HepG2 (cell line): ENCODE measurements around the gene AMN.

Experiments used
- ZNF777 ChIP-seq: sonication (generic); formaldehyde crosslinking; IDR thresholded peaks from 2 replicates; pipeline ENCODE4 v1.4.0; 2020; ENCODE audit warnings: missing genetic modification reagents
- TF ChIP-seq, protein P1 (sequence below): sonication (generic); formaldehyde crosslinking; IDR thresholded peaks from 2 replicates; pipeline ENCODE4 v1.5.0; 2020; ENCODE audit warnings: mild to moderate bottlenecking, missing genetic modification reagents, moderate library complexity
- TF ChIP-seq, protein P2 (sequence below): sonication (generic); formaldehyde crosslinking; IDR thresholded peaks from 2 replicates; pipeline ENCODE4 v1.4.0; 2020; ENCODE audit warnings: low read depth, mild to moderate bottlenecking, missing genetic modification reagents

DNA sequence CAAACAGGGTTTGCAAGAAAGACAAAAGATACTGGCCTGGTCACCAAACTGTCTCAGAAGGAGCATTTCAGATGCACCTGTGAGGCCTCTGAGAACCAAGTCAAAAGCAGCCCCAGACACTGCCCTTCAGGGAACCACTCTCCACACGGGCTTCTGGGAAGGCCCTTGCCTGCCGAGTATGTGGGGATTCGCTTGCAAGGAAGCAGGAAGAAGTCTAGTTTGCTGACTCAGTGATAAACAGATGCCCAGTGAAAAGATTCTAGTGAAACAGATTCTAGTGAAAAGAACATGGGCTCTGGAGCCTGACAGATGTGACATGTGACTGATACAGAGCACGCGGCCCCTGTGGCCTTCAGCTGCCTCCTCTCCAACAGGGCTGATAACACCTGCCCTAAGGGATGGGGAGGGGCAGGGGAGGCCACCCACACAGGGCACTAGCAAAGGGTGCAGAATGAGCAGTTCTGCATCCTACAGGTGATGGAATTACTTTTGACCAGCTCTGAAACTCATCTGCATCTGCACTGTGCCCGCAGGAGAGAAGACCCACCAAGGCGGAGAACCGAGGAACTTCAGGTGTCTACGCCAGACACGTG lies 19.1 kb downstream of the AMN start:
- no peak for TF ChIP-seq ZNF777 (CRISPR knock-in tag)
- TF ChIP-seq, protein P1, sequence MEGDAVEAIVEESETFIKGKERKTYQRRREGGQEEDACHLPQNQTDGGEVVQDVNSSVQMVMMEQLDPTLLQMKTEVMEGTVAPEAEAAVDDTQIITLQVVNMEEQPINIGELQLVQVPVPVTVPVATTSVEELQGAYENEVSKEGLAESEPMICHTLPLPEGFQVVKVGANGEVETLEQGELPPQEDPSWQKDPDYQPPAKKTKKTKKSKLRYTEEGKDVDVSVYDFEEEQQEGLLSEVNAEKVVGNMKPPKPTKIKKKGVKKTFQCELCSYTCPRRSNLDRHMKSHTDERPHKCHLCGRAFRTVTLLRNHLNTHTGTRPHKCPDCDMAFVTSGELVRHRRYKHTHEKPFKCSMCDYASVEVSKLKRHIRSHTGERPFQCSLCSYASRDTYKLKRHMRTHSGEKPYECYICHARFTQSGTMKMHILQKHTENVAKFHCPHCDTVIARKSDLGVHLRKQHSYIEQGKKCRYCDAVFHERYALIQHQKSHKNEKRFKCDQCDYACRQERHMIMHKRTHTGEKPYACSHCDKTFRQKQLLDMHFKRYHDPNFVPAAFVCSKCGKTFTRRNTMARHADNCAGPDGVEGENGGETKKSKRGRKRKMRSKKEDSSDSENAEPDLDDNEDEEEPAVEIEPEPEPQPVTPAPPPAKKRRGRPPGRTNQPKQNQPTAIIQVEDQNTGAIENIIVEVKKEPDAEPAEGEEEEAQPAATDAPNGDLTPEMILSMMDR: no peak
- TF ChIP-seq, protein P2, sequence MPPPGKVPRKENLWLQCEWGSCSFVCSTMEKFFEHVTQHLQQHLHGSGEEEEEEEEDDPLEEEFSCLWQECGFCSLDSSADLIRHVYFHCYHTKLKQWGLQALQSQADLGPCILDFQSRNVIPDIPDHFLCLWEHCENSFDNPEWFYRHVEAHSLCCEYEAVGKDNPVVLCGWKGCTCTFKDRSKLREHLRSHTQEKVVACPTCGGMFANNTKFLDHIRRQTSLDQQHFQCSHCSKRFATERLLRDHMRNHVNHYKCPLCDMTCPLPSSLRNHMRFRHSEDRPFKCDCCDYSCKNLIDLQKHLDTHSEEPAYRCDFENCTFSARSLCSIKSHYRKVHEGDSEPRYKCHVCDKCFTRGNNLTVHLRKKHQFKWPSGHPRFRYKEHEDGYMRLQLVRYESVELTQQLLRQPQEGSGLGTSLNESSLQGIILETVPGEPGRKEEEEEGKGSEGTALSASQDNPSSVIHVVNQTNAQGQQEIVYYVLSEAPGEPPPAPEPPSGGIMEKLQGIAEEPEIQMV (CRISPR knock-in tag): no peak
